Uterus (tissue), 4 donors: ENCODE measurements around the gene NHP2. TPM values are rescaled to one million over a fixed set of nuclear protein-coding genes. Genes with fewer than 3 reads are reported as not detected.

Experiments
- DNase-seq, 2 donors: peaks; one replicate each; pipeline ENCODE4 v3.0.0-alpha.2; 2019 to 2020
- H3K27ac ChIP-seq, 2 donors: fragments of 200-600 bp; sonication (generic); 1 replicate in 1 of 2; 2 replicates in 1 of 2; pipeline ENCODE4 v1.5.1; 2016 to 2018
- H3K27me3 ChIP-seq, 2 donors: fragments of 200-600 bp; sonication (generic); one replicate each; pipeline ENCODE4 v1.5.1; 2018 to 2019; ENCODE audit warnings: control low read depth in 1 of 2
- H3K36me3 ChIP-seq, 2 donors: fragments of 200-600 bp; sonication (generic); one replicate each; pipeline ENCODE4 v1.5.1; 2019; ENCODE audit warnings: control low read depth in 1 of 2
- H3K4me1 ChIP-seq, 2 donors: fragments of 200-600 bp; sonication (generic); one replicate each; pipeline ENCODE4 v1.5.1; 2018 to 2019; ENCODE audit warnings: control low read depth in 1 of 2
- H3K4me3 ChIP-seq, 2 donors: fragments of 200-600 bp; sonication (generic); 1 replicate in 1 of 2; 2 replicates in 1 of 2; pipeline ENCODE4 v1.5.1; 2018 to 2019; ENCODE audit warnings: mild to moderate bottlenecking in 1 of 2
- H3K9me3 ChIP-seq, 2 donors: fragments of 200-600 bp; sonication (generic); one replicate each; pipeline ENCODE4 v1.5.1; 2019; ENCODE audit warnings: control low read depth in 1 of 2
- POLR2A ChIP-seq, 2 donors: fragments of 450-650 bp; IDR thresholded peaks; one replicate each; pipeline ENCODE4 v1.6.1; 2016; ENCODE audit warnings: antibody characterized with exemption in 2 of 2, mild to moderate bottlenecking in 1 of 2, moderate library complexity in 1 of 2
- intact Hi-C: fragments of 100-400 bp; cut with DNase I; formaldehyde crosslinking; loops from one replicate; pipeline ENCODE4 v1.15.1; 2023; ENCODE audit warnings: low total_unique reads
- total RNA-seq, 4 donors: library from RNA; depleted of rRNA in 3 of 4; stranded (reverse); fragments of >200 nt in 3 of 4; gene quantifications; one replicate each; pipeline versions ENCODE4 v1.1.0 to v1.2.4, GENCODE V29; 2014 to 2023
- TF ChIP-seq, protein P1 (sequence below), 4 experiments: fragments of 200-600 bp in 2 of 4; fragments of 450-650 bp in 2 of 4; sonication (generic) in 2 of 4; IDR thresholded peaks; one replicate each; pipeline ENCODE4 v1.5.1; 2016 to 2019; ENCODE audit warnings: antibody characterized with exemption in 4 of 4, mild to moderate bottlenecking in 2 of 4, moderate library complexity in 1 of 4
- donor health status: DM: yes; HTN: yes; CAD: no.

NHP2 gene
- total RNA-seq, 4 donors from 2014 or later = 83.4 to 180 (median 147) TPM

- intact Hi-C loops = no loop called here
- Histone ChIP-seq H3K36me3 (no peaks in the 10 kb centered on the region), H3K4me3 (peak overlapping the region; percentile 67 to 82), H3K9me3 (no peaks in the 10 kb centered on the region), H3K4me1 (no peaks in the 10 kb centered on the region), H3K27ac (peak overlapping the region; percentile 62 to 76), H3K27me3 (no peaks in the 10 kb centered on the region)
- TF ChIP-seq, protein P1, sequence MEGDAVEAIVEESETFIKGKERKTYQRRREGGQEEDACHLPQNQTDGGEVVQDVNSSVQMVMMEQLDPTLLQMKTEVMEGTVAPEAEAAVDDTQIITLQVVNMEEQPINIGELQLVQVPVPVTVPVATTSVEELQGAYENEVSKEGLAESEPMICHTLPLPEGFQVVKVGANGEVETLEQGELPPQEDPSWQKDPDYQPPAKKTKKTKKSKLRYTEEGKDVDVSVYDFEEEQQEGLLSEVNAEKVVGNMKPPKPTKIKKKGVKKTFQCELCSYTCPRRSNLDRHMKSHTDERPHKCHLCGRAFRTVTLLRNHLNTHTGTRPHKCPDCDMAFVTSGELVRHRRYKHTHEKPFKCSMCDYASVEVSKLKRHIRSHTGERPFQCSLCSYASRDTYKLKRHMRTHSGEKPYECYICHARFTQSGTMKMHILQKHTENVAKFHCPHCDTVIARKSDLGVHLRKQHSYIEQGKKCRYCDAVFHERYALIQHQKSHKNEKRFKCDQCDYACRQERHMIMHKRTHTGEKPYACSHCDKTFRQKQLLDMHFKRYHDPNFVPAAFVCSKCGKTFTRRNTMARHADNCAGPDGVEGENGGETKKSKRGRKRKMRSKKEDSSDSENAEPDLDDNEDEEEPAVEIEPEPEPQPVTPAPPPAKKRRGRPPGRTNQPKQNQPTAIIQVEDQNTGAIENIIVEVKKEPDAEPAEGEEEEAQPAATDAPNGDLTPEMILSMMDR (IDR thresholded peaks at IDR 0.05) = no peak
- TF ChIP-seq POLR2A (IDR thresholded peaks at IDR 0.05) = no peak
- DNase-seq = no peak
Measured at GRCh38 chr5:178152491-178153444, 917 bp downstream of the NHP2 start.

DNA sequence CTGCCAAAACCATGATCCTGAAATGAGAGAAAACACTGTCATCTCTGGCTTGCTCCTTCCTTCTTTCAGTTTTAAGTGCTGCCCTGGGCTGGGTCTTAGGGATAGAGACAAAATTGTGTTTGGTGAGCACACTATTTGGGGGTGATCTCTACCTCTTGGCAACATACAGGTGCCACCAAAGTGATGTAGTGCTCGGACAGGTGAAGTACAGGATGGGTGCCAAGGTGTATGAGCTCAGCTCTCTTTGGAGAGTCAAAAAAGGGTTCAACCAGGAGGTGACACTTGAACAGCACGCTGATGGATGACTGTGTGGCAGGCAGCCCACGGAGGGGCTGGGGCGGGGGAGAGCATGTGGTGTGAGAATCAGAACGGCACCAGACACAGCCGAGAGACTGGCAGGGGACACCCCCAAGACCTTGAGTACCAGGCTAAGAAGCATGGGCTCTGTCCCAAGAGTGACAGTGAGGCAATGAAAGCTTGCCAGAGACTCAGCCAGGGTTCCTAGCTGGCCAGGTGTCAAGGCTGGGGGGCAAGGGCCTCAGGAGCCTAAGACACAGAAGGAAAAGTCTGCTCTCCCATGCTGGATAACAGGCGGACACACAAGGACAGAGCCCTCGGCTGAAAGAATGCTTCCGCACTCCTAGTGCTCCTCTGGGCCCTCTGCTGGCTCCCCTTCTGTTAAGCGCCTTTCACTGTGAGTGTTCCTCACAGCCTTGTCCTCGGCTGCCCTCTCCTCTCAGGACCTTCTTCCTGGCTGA is 2.5 kb downstream of the NHP2 start:
- TF ChIP-seq POLR2A (IDR thresholded peaks at IDR 0.05) = no peak
- TF ChIP-seq, protein P1 (IDR thresholded peaks at IDR 0.05) = no peak
- Histone ChIP-seq H3K9me3 (no peaks in the 10 kb centered on the region), H3K27ac (no peak overlapping the region), H3K4me3 (no peak overlapping the region), H3K36me3 (no peaks in the 10 kb centered on the region), H3K27me3 (no peaks in the 10 kb centered on the region), H3K4me1 (no peaks in the 10 kb centered on the region)
- DNase-seq = no peak
- intact Hi-C loops = no loop called here

DNA sequence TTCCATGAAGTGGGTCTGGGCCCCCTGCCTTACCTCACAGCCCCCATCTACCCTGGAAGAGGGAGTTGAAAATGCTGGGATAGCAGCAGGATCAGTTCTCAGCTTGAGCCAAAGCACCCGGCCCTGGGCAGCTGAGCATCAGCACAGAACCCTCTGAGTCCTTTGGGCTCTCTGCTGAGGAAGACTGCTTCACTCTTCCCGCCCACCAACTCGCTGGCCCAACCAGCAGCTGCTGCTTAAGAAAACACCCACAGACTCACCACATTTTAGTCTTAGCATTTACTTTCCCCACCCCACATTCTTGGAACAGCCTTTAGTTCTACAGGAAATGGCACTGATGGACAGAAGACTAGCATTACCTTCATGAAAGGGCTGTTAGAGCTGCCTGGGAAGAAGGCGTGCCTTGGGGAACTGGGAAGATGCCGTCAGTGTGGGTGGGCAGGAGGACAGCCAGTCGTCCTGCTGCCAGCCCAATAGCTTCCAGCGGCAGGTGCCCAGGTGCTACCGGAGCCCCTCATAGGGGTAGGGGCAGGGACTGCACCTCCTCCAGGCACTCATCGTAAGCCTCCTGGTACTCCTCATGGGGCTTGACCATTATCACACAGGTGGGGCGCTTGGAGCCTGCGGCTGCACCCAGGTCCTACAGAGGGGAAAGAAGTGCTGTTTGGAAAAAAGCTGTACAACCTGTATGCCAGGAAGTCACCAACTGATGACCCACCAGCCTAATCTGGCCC is 4.3 kb downstream of the NHP2 start:
- Histone ChIP-seq H3K36me3 (no peaks in the 10 kb centered on the region), H3K4me3 (no peak overlapping the region), H3K4me1 (no peaks in the 10 kb centered on the region), H3K27ac (no peak overlapping the region), H3K27me3 (no peaks in the 10 kb centered on the region), H3K9me3 (no peaks in the 10 kb centered on the region)
- TF ChIP-seq POLR2A (IDR thresholded peaks at IDR 0.05) = no peak
- TF ChIP-seq, protein P1 (IDR thresholded peaks at IDR 0.05) = no peak
- DNase-seq = no peak
- intact Hi-C loops = no loop called here

- H3K4me3 ChIP-seq = no peak overlapping the region
- intact Hi-C loops = no loop called here
- no peaks in the 10 kb centered on the region for H3K36me3 ChIP-seq
- DNase-seq = no peak
- H3K9me3 ChIP-seq = no peaks in the 10 kb centered on the region
- no peaks in the 10 kb centered on the region for H3K27me3 ChIP-seq
- TF ChIP-seq, protein P1 (IDR thresholded peaks at IDR 0.05) = no peak
- no peak for TF ChIP-seq POLR2A (IDR thresholded peaks at IDR 0.05)
- no peaks in the 10 kb centered on the region for H3K4me1 ChIP-seq
- no peak overlapping the region for H3K27ac ChIP-seq
Measured at GRCh38 chr5:178147406-178147805, 6.3 kb downstream of the NHP2 start.
